H1 (cell line): ENCODE results near the gene PRF1. TPM values are rescaled to one million over a fixed set of nuclear protein-coding genes. Genes with fewer than 3 reads are reported as not detected.

Experiments used
- CTCF ChIA-PET: fragments of 300-600 bp; sonication (Branson Sonifier 250); formaldehyde crosslinking; loops from one replicate; lab custom pipeline; 2021; ENCODE audit not compliant: partially characterized antibody; lab: Charles Lee
- POLR2A ChIA-PET: fragments of 300-600 bp; sonication (Branson Sonifier 250); formaldehyde crosslinking; loops from one replicate; lab custom pipeline; 2021; ENCODE audit warnings: inconsistent platforms; ENCODE audit not compliant: partially characterized antibody; lab: Charles Lee
- DNase-seq, 2 experiments: peaks; one replicate each; pipeline versions ENCODE4 v3.0.0 to v3.0.0-alpha.2; 2010 to 2022; ENCODE audit warnings: low spot score in 2 of 2, low read depth in 1 of 2, mixed read lengths in 1 of 2
- FAIRE-seq: peaks from 2 replicates; lab custom pipeline; 2011; peaks lifted over from hg19 to GRCh38; lab: Jason Lieb, UNC
- H2AFZ ChIP-seq: 2 replicates; pipeline ENCODE4 v1.8.1; 2012; ENCODE audit warnings: low read length, inconsistent platforms
- H2AK5ac ChIP-seq: 2 replicates; pipeline ENCODE4 v1.6.1; 2013; ENCODE audit warnings: low read depth, low read length
- H2BK120ac ChIP-seq: replicated peaks from 2 replicates; pipeline ENCODE3; 2013; ENCODE audit warnings: low read depth, low read length, inconsistent platforms
- H2BK12ac ChIP-seq: 2 replicates; pipeline ENCODE4 v1.6.1; 2013; ENCODE audit warnings: low read depth, low read length
- H2BK15ac ChIP-seq: 2 replicates; pipeline ENCODE4 v1.6.1; 2013; ENCODE audit warnings: low read length
- H2BK20ac ChIP-seq: 2 replicates; pipeline ENCODE4 v1.6.1; 2013; ENCODE audit warnings: low read length
- H2BK5ac ChIP-seq: 2 replicates; pipeline ENCODE4 v1.6.1; 2013; ENCODE audit warnings: low read depth, low read length
- H3K14ac ChIP-seq: 2 replicates; pipeline ENCODE4 v1.6.1; 2013; ENCODE audit warnings: inconsistent platforms; ENCODE audit not compliant: insufficient read length
- H3K18ac ChIP-seq: 2 replicates; pipeline ENCODE4 v1.6.1; 2013; ENCODE audit warnings: low read length; ENCODE audit errors: extremely low read depth
- H3K23ac ChIP-seq: 2 replicates; pipeline ENCODE4 v1.6.1; 2013; ENCODE audit warnings: inconsistent platforms; ENCODE audit not compliant: insufficient read length
- H3K23me2 ChIP-seq: 2 replicates; pipeline ENCODE4 v1.6.1; 2013; ENCODE audit warnings: low read depth, low read length
- H3K27ac ChIP-seq: 2 replicates; pipeline ENCODE4 v1.6.1; 2011; ENCODE audit warnings: low read depth, low read length, inconsistent platforms
- H3K27me3 ChIP-seq, 4 experiments: replicated peaks in 1 of 4; 1 replicate in 1 of 4; 2 replicates in 3 of 4; pipeline versions ENCODE4 v1.6.1 to v1.8.1; 2011 to 2013; ENCODE audit warnings: low read length in 3 of 4, mild to moderate bottlenecking in 3 of 4, inconsistent platforms in 2 of 4, mixed read lengths in 2 of 4, moderate library complexity in 1 of 4; ENCODE audit not compliant: control insufficient read depth in 3 of 4, insufficient read depth in 3 of 4; ENCODE audit errors: extremely low read depth in 1 of 4
- H3K36me3 ChIP-seq, 4 experiments: 2 replicates each; pipeline versions ENCODE4 v1.6.1 to v1.8.1; 2011 to 2013; ENCODE audit warnings: mild to moderate bottlenecking in 4 of 4, low read length in 3 of 4, moderate library complexity in 2 of 4, control low read depth in 1 of 4, inconsistent platforms in 1 of 4; ENCODE audit not compliant: insufficient read depth in 4 of 4, control insufficient read depth in 2 of 4
- H3K4ac ChIP-seq: replicated peaks from 2 replicates; pipeline ENCODE3; 2013; ENCODE audit warnings: low read length, low read depth, mixed read lengths, inconsistent platforms; ENCODE audit not compliant: insufficient read length
- H3K4me1 ChIP-seq, 4 experiments: replicated peaks in 1 of 4; 1 replicate in 1 of 4; 2 replicates in 3 of 4; pipeline versions ENCODE4 v1.6.1 to v1.8.1; 2011 to 2013; ENCODE audit warnings: low read length in 3 of 4, inconsistent platforms in 2 of 4, mixed read lengths in 1 of 4; ENCODE audit not compliant: insufficient read depth in 4 of 4, control insufficient read depth in 3 of 4
- H3K4me2 ChIP-seq, 2 experiments: 2 replicates each; pipeline versions ENCODE4 v1.6.1 to v1.8.1; 2011 to 2013; ENCODE audit warnings: low read depth in 2 of 2, low read length in 2 of 2, control low read depth in 1 of 2, inconsistent platforms in 1 of 2, mild to moderate bottlenecking in 1 of 2; ENCODE audit not compliant: insufficient read depth in 1 of 2
- H3K4me3 ChIP-seq, 4 experiments: fragments of 200-600, 300-600 bp in 1 of 4; sonication (generic), shearing (Covaris generic), sonication (Bioruptor Twin) in 1 of 4; 2 replicates each; pipeline versions ENCODE4 v1.5.1 to v1.8.1; 2011 to 2016; ENCODE audit warnings: low read length in 4 of 4, low read depth in 3 of 4, control low read depth in 2 of 4, inconsistent platforms in 2 of 4, mild to moderate bottlenecking in 2 of 4, mixed read lengths in 1 of 4, moderate library complexity in 1 of 4; ENCODE audit not compliant: insufficient read depth in 2 of 4; ENCODE audit errors: extremely low read depth in 1 of 4
- H3K56ac ChIP-seq: replicated peaks from 2 replicates; pipeline ENCODE3; 2013; ENCODE audit warnings: low read depth, mild to moderate bottlenecking, mixed read lengths, low read length, inconsistent platforms; ENCODE audit not compliant: insufficient read length
- H3K79me1 ChIP-seq: 2 replicates; pipeline ENCODE4 v1.6.1; 2013; ENCODE audit warnings: low read depth, low read length, control low read depth
- H3K79me2 ChIP-seq, 2 experiments: 2 replicates each; pipeline versions ENCODE4 v1.6.1 to v1.8.1; 2012 to 2013; ENCODE audit warnings: low read length in 2 of 2, mild to moderate bottlenecking in 2 of 2, inconsistent platforms in 1 of 2; ENCODE audit not compliant: insufficient read depth in 2 of 2, control insufficient read depth in 1 of 2
- H3K9ac ChIP-seq, 4 experiments: replicated peaks in 1 of 4; 1 replicate in 1 of 4; 2 replicates in 3 of 4; pipeline versions ENCODE4 v1.6.1 to v1.8.1; 2011 to 2013; ENCODE audit warnings: low read depth in 3 of 4, low read length in 3 of 4, control low read depth in 2 of 4, mild to moderate bottlenecking in 2 of 4, moderate library complexity in 2 of 4, inconsistent platforms in 1 of 4; ENCODE audit errors: extremely low read depth in 1 of 4
- H3K9me3 ChIP-seq, 2 experiments: 2 replicates each; pipeline versions ENCODE4 v1.6.1 to v1.8.1; 2012 to 2013; ENCODE audit warnings: mild to moderate bottlenecking in 2 of 2, moderate library complexity in 2 of 2, control low read depth in 1 of 2, inconsistent platforms in 1 of 2, low read depth in 1 of 2, low read length in 1 of 2, mixed read lengths in 1 of 2; ENCODE audit not compliant: insufficient read depth in 2 of 2
- H4K20me1 ChIP-seq, 2 experiments: replicated peaks in 1 of 2; 2 replicates each; pipeline versions ENCODE3 to v1.8.1; 2011 to 2013; ENCODE audit warnings: inconsistent platforms in 2 of 2, low read length in 2 of 2, mild to moderate bottlenecking in 1 of 2; ENCODE audit not compliant: insufficient read depth in 2 of 2, control insufficient read depth in 1 of 2
- H4K5ac ChIP-seq: 2 replicates; pipeline ENCODE4 v1.6.1; 2013; ENCODE audit warnings: low read length, low read depth, mixed read lengths, inconsistent platforms; ENCODE audit not compliant: insufficient read length
- H4K8ac ChIP-seq: 2 replicates; pipeline ENCODE4 v1.8.0; 2013; ENCODE audit warnings: mild to moderate bottlenecking, moderate library complexity, low read length, inconsistent platforms; ENCODE audit not compliant: insufficient read depth; ENCODE audit errors: extremely low read depth
- H4K91ac ChIP-seq: replicated peaks from 2 replicates; pipeline ENCODE3; 2013; ENCODE audit warnings: low read length, mixed read lengths, inconsistent platforms; ENCODE audit not compliant: insufficient read length
- ASH2L ChIP-seq: fragments of 200-600, 300-600 bp; sonication (generic); IDR thresholded peaks from one replicate; pipeline ENCODE4 v1.7.1; 2017; ENCODE audit warnings: low read length
- BACH1 ChIP-seq: IDR thresholded peaks from 2 replicates; pipeline ENCODE4 v1.6.1; 2012; ENCODE audit warnings: low read length, improper control_type of control experiment
- CBX5 ChIP-seq: fragments of 300-800, 300-1000 bp; sonication (generic); IDR thresholded peaks from 2 replicates; pipeline ENCODE4 v1.7.1; 2016; ENCODE audit warnings: antibody characterized with exemption, low read length, low read depth
- CBX8 ChIP-seq: fragments of 300-800, 300-1000 bp; sonication (generic); IDR thresholded peaks from 2 replicates; pipeline ENCODE4 v1.7.1; 2016; ENCODE audit warnings: low read depth, low read length, borderline replicate concordance
- CHD2 ChIP-seq: IDR thresholded peaks from 2 replicates; pipeline ENCODE4 v1.6.1; 2012; ENCODE audit warnings: low read length, improper control_type of control experiment
- E2F6 ChIP-seq: IDR thresholded peaks from 2 replicates; pipeline ENCODE4 v1.6.1; 2012; ENCODE audit warnings: inconsistent platforms
- EGR1 ChIP-seq: IDR thresholded peaks from 2 replicates; pipeline ENCODE4 v1.6.1; 2011; ENCODE audit warnings: low read depth, low read length, borderline replicate concordance
- PHF8 ChIP-seq: fragments of 200-600 bp; sonication (generic); conservative IDR thresholded peaks from 2 replicates; pipeline ENCODE4 v1.7.1; 2012; ENCODE audit warnings: low read depth, mild to moderate bottlenecking, inconsistent platforms, low read length, moderate library complexity
- RBBP5 ChIP-seq: IDR thresholded peaks from 2 replicates; pipeline ENCODE4 v1.7.1; 2012; ENCODE audit warnings: low read depth, mild to moderate bottlenecking, inconsistent platforms, low read length, moderate library complexity, borderline replicate concordance
- RFX5 ChIP-seq: IDR thresholded peaks from 2 replicates; pipeline ENCODE4 v1.6.1; 2011; ENCODE audit warnings: low read depth, low read length, improper control_type of control experiment, borderline replicate concordance
- SIX5 ChIP-seq: IDR thresholded peaks from 2 replicates; pipeline ENCODE4 v1.6.1; 2011; ENCODE audit warnings: mild to moderate bottlenecking, low read depth, low read length
- SP2 ChIP-seq: IDR thresholded peaks from 2 replicates; pipeline ENCODE4 v1.6.1; 2012; ENCODE audit warnings: mild to moderate bottlenecking, low read length, inconsistent platforms
- SRF ChIP-seq: IDR thresholded peaks from 2 replicates; pipeline ENCODE4 v1.6.1; 2011; ENCODE audit warnings: mild to moderate bottlenecking, low read depth, low read length, moderate library complexity
- TAF1 ChIP-seq: IDR thresholded peaks from 2 replicates; pipeline ENCODE4 v1.6.1; 2011; ENCODE audit warnings: mild to moderate bottlenecking, low read depth, low read length
- ZNF274 ChIP-seq: IDR thresholded peaks from 2 replicates; pipeline ENCODE4 v1.7.0; 2012; ENCODE audit warnings: low read length, borderline replicate concordance; ENCODE audit errors: extremely low read depth
- WGBS, 2 experiments: shearing (Covaris generic) in 1 of 2; methylation state at CpG; one replicate each; pipeline versions ENCODE4 v1.1.6 to v1.1.7; 2013 to 2015; ENCODE audit warnings: low lambda C conversion rate in 2 of 2, mixed read lengths in 2 of 2, inconsistent platforms in 1 of 2, low coverage in 1 of 2, missing lambda C conversion rate in 1 of 2; ENCODE audit not compliant: insufficient replicate concordance in 2 of 2, insufficient coverage in 1 of 2, insufficient read length in 1 of 2; ENCODE audit errors: extremely low coverage in 1 of 2, missing lambda C conversion rate in 1 of 2; 5-methylcytosine and 5-hydroxymethylcytosine counted together
- polyA plus RNA-seq, 7 experiments: library from polyadenylated mRNA; depleted of rRNA in 3 of 7; stranded (reverse) in 5 of 7; unstranded in 2 of 7; fragments of >200 nt in 5 of 7; fragments of 200-250 nt in 2 of 7; gene quantifications; 1 replicate in 5 of 7; 2 replicates in 1 of 7; 4 replicates in 1 of 7; pipeline versions ENCODE4 v1.2.1 to v1.2.3, GENCODE V29; 2011 to 2013; ENCODE audit warnings: missing spikeins in 2 of 7, mixed read lengths in 2 of 7
- total RNA-seq: library from RNA; stranded (reverse); fragmentation: NEBNext Ultra II Directional; extraction: Animal tissue kit (Norgen Biotek cat#: 25700); gene quantifications from 2 replicates; pipeline ENCODE4 v1.2.1, GENCODE V29; 2021

The PRF1 gene
- total and polyA plus RNA-seq, 2 of the 8 experiments (the other 6 are each of a cell fraction or from before 2014, with no cell fraction given), result 0.15 TPM; not detected in 1

DNA sequence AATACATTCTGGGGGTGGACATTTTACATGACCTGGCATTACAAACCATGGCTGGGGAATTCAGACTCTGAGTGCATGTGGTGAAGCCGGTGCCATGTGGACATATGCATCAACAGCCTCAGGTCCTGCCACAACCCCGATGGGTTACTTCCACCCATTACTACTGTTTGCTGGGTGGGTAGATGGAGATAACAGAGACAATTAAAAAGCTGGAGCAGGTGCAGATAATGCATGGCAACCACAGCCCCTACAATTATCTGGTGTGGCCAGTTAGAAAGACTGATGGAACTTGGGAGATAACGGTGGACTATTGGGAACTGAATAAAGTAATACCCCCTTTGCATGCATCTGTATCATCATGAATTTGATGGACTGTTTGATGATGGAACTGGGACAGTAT, 48.2 kb upstream of the PRF1 start:
- WGBS, 2 experiments, result 89% methylated on average over 3 of the region's 3 CpGs; no CpG with 5 or more reads in 1 of the 2 experiments
- no peak overlapping the region for H3K9ac ChIP-seq
- H2AK5ac ChIP-seq, result no peak overlapping the region
- no peaks in the 10 kb centered on the region for H3K79me1 ChIP-seq
- H2BK20ac ChIP-seq, result no peak overlapping the region
- no peaks in the 10 kb centered on the region for H3K4me1 ChIP-seq
- H3K4ac ChIP-seq, result no peak overlapping the region
- no peak overlapping the region for H3K4me2 ChIP-seq
- H2BK120ac ChIP-seq, result no peak overlapping the region
- no peak overlapping the region for H4K5ac ChIP-seq
- no peak overlapping the region for H3K4me3 ChIP-seq
- peaks cover 46 to 48% of the 10 kb centered on the region in 2 experiments for H3K9me3 ChIP-seq
- no peak overlapping the region for H2BK12ac ChIP-seq
- H3K23ac ChIP-seq, result no peak overlapping the region
- H3K14ac ChIP-seq, result no peak overlapping the region
- peaks cover 0 to 5% (median 0%) of the 10 kb centered on the region in 4 experiments; a peak in 2 of 8 replicates for H3K36me3 ChIP-seq
- H4K91ac ChIP-seq, result no peak overlapping the region
- no peak overlapping the region for H4K8ac ChIP-seq
- H3K18ac ChIP-seq, result no peak overlapping the region
- H2BK15ac ChIP-seq, result no peak overlapping the region
- ChIA-PET POLR2A (no interaction called here), CTCF (interaction anchor here (0.5 kb wide), 1 partner anchor 187 kb away, joined by 4 read pairs; no protein-coding TSS in a partner anchor)
- H3K23me2 ChIP-seq, result no peaks in the 10 kb centered on the region
- DNase-seq (no peak), FAIRE-seq (no peak)
- no peaks in the 10 kb centered on the region for H3K27me3 ChIP-seq
- H3K56ac ChIP-seq, result no peak overlapping the region
- TF ChIP-seq BACH1 (no peak), E2F6 (no peak), CBX8 (no peak), CBX5 (no peak), RBBP5 (no peak), SRF (no peak), TAF1 (no peak), EGR1 (no peak), SP2 (no peak), RFX5 (no peak), CHD2 (no peak), PHF8 (no peak), SIX5 (no peak), ASH2L (no peak), ZNF274 (no peak)
- H2AFZ ChIP-seq, result no peak overlapping the region
- H3K27ac ChIP-seq, result no peak overlapping the region
- H4K20me1 ChIP-seq, result no peaks in the 10 kb centered on the region
- H3K79me2 ChIP-seq, result no peaks in the 10 kb centered on the region
- H2BK5ac ChIP-seq, result no peak overlapping the region
